Embryonic facial prominence (tissue), 1 donor: ENCODE measurements around the gene CSNK2A1.
"Not testable (repeated sequence)": the region's sequence is repeated elsewhere in the genome, so short reads cannot be mapped to it uniquely, and the experiment has no call there.

Experiments used
- DNase-seq: peaks from one replicate; pipeline ENCODE4 v3.0.0-alpha.2; 2016; ENCODE audit errors: extremely low spot score

Gene CSNK2A1

DNA sequence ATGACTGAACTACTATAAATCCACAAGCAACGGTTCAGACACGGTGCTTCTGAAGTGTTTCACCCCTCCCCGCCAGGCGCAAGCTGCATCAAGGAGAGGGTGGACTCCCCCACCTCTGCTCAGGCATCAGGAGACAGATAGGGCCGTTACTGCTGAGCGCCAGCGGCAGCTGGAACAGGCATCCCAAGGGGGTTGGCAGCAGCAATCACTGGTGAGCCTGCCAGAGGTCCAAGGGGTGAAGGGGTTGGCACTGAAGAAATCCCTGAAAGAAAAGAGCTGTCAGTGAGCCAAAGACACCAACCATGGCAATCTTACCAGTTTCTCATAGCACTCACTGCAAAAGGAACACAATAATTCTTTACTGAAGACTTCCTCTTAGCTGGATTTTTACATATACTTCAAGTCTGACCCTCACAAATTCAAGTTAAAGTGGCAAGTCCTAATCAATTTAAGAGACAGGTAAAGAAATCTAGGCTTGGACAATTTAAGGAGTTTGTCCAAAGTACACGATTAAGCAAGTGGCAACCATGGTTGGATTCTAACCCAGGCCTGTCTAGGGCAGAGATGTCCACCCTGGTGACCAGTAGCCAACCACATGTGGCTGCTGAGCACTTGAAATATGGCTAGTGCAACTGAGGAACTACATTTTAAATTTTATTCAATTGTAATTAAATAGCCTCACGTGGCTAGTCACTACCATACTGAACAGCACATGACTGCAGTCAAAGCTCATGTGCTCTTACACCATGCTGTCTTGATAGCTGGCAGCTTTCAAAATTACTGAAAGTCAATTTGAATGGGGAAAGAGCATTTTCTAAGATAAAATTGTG lies 59.6 kb downstream of the CSNK2A1 start:
- no peak for DNase-seq

DNA sequence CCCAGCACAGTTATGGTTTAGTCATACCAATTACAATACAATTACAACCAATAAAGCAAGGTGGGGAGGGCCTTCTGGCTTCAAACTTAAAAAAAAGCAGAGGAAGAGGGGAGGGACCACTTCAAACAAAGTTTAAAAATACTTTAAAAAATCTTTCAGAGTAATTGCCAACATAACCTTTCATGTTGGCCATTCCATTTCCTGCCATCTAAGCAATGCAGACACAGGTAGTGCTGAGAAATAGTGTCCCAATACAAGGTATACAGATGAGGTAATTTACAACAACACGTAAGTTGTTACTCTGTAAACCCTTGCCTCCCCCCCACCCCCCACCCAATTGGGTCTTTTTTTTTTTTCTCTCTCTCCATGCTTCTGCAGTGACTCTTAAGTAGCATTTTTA lies 62.4 kb downstream of the CSNK2A1 start:
- no peak for DNase-seq

GRCh38 chr20:480044-480443 lies 63.5 kb downstream of the CSNK2A1 start:
- DNase-seq: no peak

DNA sequence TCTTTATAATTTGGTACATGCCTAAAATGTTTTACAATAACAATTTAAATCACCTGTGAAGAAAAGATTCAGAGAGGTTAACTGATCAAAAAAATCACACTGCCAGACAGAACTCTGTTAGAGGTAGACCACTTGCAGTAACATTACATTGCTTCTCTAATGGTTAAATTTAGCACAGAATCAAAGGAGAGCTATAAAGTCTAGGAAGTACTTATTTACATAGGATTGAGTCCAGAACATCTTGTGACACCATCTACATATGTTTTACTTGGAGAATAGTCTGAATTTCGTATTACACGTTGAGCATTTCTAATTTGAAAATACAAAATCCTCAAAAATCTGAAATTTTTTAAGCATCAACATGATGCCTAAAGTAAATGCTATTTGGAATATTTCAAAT lies 64.1 kb downstream of the CSNK2A1 start:
- DNase-seq: no peak

- DNase-seq: peak; percentile 34
These were observed 64.6 kb downstream of the CSNK2A1 start for GRCh38 chr20:478949-479429.

DNA sequence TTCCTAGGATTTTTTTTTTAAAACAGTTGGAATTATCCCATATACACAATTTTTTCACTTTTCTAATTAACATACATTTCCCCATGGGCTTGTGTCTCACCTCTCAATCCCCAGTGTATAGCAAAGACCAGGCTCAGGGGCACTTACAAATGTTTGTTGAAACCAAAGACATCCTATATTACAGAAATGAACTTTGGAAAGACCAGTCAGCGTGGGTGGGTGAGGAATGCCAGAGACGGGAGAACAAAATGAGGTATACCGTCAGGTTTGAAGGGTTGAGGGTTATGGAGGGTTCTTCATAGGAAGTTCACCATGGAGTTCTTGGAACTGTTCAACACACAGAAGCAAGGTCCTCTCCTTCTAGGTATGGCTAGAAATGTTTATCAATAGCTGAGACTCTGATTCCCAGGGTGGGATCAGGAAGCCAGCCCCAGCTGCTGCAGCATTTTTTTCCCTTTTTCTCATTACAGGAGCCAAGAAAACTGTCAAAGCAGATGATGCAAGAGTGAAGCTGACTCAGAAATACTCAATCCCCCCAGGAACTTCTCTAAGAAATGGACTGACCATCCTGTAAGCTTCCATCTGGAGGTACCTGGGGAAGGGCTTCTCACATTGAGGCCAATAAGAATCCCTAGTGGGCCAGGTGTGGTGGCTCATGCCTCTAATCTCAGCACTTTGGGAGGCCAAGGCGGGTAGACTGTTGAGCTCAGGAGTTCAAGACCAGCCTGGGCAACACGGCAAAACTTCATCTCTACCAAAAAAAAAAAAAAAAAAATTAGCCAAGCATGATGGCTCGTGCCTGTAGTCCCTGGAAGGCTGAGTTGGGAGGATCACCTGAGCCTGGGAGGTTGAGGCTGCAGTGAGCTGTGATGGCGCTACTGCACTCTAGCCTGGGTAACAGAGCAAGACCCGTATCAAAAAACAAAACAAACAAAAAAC lies 65.3 kb downstream of the CSNK2A1 start:
- no peak for DNase-seq

GRCh38 chr20:476561-477249 lies 66.9 kb downstream of the CSNK2A1 start:
- not testable (repeated sequence) for DNase-seq

- DNase-seq: no peak
These were observed 67.9 kb downstream of the CSNK2A1 start for GRCh38 chr20:475463-476357.

- DNase-seq: no peak
These were observed 69.0 kb downstream of the CSNK2A1 start for GRCh38 chr20:474581-474980.

- DNase-seq: no peak
These were observed 70.7 kb downstream of the CSNK2A1 start for GRCh38 chr20:472889-473292.

DNA sequence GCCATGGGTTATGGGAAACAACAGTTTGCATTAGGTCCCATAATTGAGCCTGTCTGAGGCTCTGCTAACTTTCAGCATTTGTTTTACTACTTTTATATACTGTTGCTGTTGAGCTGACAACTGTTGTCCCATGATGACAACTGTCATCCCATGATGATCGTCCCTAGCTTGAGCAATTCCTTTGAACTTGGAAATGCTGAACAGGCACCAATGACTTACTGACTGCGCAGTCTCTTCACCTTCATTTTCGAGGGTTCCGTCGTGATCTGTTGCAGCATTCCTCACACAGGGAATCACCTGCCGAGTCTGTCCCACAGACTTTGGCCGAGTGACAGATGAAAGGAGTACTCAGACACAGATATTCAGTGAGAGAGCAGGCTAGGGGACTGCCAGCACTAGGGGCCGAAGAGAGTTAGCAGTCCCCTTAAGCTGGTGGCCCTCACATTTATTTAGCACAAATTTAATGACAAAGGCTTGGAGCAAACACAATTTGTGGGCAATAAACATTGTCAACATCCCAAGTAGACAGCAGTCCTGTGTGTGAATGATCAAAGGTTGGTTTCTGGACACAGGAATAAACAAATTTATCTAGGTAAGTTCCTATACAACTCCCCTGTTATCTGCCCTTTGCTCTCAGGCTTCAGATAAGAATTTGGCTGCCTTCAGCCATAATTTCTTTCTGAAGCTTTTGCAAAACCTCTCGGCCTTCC lies 71.3 kb downstream of the CSNK2A1 start:
- no peak for DNase-seq

GRCh38 chr20:469746-470490 lies 73.7 kb downstream of the CSNK2A1 start:
- no peak for DNase-seq

DNA sequence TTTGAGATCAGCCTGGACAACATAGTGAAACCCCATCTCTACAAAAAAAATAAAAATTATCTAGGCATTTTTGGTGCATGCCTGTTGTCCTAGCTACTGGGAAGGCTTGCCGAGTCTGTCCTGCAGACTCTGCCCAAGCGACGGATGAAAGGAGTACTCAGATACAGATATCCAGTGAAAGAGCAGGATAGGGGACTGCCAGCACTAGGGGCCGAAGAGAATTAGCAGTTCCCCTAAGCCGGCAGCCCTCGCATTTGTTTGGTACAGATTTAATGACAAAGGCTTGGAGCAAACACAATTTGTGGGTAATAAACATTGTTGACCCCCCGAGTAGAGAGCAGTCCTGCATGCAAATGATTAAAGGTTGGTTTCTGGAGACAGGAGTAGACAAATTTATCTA lies 75.8 kb downstream of the CSNK2A1 start:
- DNase-seq: no peak

GRCh38 chr20:462199-462991 lies 81.2 kb downstream of the CSNK2A1 start, which contains the start of gene TBC1D20:
Gene TBC1D20, minus strand, starts transcription at chr20:462533. Its CDS starts 128 bp downstream, at chr20:462405.
- peak; percentile 80 for DNase-seq

- no peak for DNase-seq
These were observed 82.1 kb downstream of the CSNK2A1 start for GRCh38 chr20:461254-462198.

DNA sequence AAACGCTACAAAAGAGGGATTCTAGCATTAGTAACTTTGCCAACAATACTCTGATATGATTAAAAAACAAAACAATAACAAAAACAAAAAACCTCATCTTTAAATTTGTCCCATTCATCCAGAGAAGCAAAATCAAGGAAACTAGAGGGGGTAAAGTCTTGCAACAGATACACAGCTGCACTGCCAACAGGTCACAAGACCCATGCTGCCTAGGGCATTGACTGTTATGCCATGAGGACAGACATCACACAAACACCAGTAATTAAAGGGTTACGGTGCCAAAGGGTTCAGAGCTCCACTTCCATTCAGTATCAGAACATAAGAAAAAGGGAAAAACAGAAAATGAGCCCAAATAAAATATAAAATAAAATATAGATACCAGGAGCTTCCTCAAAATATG lies 82.9 kb downstream of the CSNK2A1 start:
- DNase-seq: no peak

GRCh38 chr20:460180-460579 lies 83.4 kb downstream of the CSNK2A1 start:
- DNase-seq: no peak
